NK-92 (cell line): ENCODE results near the gene ABCG1.

Experiments
- DNase-seq: peaks from one replicate; lab custom pipeline; 2025; ENCODE audit not compliant: unreplicated experiment; lab: John Stamatoyannopoulos, UW

Gene ABCG1

DNA sequence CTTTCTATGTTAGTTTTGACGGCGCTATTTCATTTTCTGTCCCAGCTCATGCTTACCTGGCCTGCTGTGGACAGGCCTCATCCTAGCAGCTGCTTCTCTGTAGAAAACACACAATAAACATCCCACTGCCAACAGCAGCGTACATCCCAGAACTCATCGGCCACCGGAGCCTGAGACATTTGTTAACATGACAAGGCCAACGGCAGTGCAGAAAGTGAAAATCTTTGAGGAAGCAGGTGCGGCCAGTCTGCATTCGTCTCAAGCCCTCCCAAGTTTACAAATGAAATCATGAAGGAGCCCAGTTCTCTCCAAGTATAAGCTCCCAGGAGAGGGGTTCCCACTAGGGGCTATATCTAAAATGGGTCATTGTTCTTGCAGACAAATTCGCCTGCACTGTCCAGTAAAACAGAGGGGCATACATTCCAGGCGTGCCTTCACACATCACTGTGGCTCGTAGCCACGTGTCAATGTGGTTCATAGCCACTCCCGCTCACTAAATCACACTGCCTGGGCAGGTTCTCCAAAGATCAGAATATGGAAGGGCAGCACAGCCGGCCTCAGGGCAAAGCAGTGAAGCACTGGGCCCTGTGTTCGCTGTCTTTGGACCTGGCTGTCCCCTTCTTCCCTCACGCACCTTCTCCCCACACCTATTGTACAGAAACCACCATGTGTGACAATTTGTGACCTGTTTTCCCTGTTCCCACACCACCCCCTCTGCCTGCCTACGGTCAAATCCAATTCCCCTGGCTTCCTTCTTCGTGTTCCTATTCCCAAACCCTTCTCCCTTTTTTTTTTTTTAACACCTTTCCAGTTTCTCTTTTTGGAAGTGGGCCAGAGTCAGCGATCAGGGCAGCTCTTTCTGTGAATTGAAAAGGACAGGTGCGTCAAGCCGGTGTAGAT, 27.0 kb upstream of the ABCG1 start:
- DNase-seq, result no peak

- DNase-seq, result no peak
Observed at GRCh38 chr21:42193131-42193671, 25.7 kb upstream of the ABCG1 start.

DNA sequence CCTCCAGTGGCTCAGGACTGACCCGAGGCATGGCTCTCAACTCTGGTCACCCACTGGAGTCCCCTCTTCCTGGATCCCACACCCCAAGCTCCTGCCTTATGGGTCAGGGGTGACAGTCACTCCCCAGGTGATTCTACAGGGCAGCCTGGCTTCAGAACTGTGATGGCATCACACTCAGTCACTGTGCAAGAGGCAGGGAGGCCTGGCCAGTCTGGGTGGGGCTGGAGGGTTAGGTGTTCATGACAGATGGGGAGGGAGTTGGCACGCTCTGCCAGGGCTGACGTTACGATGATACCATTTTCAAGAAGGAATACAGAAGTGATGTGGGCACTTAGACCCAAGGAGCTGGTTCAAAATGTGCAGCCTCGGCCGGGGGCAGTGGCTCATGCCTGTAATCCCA, 25.2 kb upstream of the ABCG1 start:
- DNase-seq, result no peak

- DNase-seq, result no peak
Observed at GRCh38 chr21:42194863-42195262, 24.1 kb upstream of the ABCG1 start.

- no peak for DNase-seq
Observed at GRCh38 chr21:42195378-42196031, 23.4 kb upstream of the ABCG1 start.

DNA sequence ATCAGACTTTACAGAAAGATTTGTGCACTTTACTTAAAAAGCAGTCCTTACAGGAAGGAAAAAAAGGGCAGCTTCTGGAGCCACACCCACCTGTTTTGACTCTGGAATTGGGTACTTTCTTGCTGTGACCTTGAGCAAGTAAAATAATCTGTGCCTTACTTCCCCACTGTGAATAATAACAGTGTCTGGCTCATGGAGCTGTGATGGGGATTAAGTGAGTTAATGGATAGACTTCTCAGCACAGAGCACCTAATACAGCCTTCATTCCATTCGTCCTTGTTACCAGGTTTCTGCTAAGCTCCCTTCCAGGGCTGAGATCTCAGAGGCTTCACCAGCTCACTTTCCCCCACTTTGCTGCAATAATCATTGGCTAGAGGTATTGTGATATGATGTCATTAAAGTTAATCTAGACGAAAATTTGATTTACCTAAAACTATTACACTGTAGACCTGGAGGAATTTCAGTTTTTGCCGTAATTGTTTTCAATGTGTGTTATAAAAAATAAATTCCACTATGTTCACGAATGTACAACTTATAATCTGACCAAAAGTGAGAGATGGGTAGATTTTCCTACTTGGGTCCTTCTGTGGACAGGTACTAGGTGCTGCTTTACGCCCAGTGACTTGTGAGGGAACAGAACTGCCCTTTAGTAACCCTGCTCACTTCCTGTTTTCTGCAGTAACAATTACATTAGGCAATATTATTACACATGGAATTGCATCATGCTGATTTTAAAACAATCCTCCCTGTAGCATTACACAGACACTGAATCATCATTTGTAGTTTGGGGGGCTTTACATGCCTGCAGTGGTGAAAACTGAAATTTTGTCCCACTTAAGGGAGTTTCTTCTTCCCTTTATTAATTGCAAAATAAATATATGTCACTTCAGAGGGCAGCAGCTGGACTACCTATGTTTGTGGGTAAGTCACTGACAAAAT, 19.7 kb upstream of the ABCG1 start:
- no peak for DNase-seq

DNA sequence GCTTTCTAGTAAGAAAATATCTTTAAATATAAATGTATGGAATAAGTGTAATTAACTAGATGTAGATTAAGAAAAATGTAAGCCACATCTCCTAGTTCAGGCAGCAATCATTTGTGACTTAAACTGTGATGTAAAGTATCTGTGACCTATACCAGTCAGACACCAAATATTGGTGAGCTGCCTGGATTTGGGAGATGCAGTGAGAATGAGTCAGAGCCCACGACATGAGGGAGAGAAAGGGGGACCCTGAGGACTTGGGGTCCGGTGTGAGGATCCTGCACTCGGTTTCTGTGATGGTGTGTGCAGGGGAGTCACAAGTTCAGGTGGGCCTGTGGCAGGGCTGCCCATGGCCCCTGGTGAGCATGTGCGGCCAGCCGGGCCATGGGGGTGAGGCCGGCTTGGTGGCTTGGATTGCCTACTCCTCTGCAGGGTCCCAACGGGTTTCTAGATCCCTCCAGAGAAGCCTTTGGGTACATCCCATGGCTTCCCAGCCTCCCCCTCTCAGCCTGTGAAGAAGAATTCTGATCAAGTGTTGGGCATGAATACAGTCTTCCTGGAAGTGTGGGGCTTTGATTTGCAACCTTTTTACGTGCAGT, 19.0 kb upstream of the ABCG1 start:
- DNase-seq, result no peak

GRCh38 chr21:42200906-42201614, 17.9 kb upstream of the ABCG1 start:
- no peak for DNase-seq

GRCh38 chr21:42201615-42202161, 17.3 kb upstream of the ABCG1 start:
- no peak for DNase-seq

GRCh38 chr21:42202321-42202720, 16.6 kb upstream of the ABCG1 start:
- no peak for DNase-seq

DNA sequence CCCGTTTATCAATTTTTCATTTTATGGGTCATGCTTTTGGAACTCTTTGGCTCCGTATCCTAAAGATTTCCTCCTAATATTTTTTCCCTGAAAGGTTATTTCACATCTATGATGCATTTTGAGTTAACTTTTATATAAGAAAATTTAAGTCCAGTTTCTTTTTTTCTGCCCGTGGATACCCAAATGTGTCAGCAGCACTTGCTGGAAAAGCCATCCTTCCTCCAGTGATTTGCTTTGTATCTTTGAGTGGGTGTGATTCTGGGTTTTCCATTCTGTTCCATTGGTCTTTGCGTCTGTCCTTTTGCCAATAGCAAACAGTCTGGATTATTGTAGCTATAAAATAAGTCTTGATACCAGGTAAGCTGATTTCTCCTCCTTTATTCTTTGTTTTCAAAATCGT, 15.6 kb upstream of the ABCG1 start:
- DNase-seq, result no peak

DNA sequence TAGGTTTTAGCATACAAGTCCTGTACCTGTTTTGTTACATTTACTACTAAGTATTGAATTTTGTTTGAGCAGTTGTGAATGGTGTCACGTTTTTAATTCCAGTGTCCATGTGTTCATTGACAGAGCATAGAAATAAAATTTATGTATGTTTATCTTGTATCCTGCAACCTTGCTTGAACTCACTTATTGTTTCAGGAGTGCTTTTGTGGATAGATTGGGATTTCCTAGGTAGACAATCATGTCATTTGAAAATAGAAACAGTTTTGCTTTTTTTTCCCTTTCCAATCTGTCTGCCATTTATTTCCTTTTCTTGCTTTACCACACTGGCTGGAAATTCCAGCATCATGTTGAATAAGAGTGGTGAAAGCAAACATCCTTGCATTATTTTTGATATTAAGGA, 15.0 kb upstream of the ABCG1 start:
- DNase-seq, result no peak

DNA sequence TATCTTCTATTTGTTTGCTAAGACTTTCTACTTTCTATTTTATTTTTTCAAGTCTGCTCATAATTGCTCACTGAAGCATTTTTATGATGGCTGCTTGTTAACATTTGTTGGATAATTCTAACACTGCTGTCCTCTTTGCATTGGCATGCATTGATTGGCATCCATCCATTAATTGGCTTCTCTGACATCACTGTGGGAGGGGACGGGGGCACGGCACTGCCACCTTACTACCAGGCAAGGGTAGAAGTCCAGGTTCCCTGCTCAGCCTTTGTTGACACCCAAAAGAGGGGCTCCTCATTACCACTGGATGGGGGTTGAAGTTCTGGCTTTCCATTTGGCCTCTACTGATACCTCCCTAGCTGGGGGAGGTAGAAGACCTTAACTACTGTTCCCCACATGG, 11.5 kb upstream of the ABCG1 start:
- no peak for DNase-seq

- no peak for DNase-seq
Observed at GRCh38 chr21:42208036-42208435, 10.9 kb upstream of the ABCG1 start.

DNA sequence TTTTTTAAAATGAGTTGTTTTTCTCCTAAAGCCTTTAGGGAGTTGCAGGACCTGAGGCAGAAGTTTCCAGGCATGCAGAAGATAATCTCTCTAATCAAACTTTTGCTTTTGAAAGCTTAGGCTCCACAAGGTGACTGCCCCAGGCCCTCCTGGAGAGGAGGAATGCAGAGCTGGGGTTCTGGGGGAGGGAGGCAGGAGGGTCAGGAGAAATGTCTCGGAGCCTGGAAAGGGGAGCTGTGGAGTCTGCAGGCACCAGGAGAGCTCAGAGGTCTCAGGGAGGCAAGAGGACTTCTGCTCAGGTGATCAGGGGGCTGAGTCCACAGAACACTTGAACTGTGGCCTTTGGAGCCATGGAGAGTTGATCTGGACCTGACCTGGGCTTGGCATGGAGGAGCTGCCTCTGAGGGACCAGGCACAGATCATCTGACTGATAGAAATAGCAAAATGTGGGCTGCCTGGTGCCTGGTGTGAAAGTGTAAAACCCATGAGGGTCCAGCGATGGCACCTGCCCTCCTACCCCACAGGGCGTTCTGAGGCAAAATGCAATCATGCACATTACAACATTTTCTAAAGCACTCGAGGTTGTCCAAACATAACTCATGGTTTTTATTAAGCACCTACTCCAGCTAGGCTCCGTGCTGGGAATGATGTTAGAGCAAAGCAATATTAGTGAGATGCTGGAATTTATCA, 10.0 kb upstream of the ABCG1 start:
- DNase-seq, result no peak

DNA sequence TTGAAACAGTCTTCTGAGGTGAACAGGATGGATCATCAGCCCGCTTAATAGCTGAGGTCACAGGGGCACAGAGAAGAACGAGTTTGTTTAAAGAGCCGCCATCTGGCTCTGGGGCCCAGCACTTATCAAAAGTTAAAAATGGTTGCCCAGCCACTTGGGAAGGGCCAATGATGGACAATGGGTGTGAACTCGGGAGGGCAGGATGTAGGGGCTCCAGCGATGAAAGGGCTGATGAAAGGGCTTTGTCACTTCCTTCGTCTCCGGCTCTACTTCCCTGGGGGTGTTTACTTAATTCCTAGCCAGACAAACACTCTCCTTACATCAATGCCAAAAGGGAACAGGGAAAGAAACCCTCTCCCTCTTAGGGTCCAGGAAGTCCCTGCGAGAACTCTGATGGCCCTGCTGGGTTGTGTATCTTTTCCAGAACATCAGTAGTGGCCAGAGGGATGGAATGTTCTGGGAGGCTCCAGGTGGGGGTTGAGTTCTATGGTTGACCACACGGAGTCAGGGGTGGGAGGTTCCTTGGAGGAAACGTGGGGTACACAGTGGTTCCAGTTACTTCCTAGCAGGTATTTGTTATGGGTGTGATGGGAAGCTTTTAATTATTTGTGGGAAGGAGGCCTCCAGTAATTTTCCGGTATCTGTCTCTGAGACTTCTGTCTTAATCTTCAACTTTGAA, 9.0 kb upstream of the ABCG1 start:
- DNase-seq, result no peak

DNA sequence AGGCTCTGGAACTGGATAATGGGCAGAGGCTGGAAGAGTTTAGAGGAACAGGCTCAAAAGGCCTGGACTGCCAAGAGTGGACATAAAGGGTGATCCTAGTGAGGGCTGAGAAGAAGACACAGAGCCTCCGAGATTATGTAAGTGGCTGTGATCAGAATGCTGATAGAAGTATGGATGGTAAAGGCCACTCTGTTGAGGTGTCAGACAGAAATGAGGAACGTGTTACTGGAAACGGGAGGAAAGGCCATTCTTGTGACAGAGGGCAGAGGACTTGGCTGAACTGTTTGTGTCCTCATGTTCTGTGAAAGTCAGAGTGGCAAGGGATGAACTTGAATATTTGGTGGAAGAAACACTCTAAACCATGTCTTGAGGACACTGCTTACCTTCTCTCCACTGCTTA, 6.7 kb upstream of the ABCG1 start:
- DNase-seq, result no peak

GRCh38 chr21:42213082-42213774, 5.7 kb upstream of the ABCG1 start:
- no peak for DNase-seq
